Activated naive CD4-positive, alpha-beta T cell (primary cell): Measurements from ENCODE around the gene SPP1.
"Not testable (repeated sequence)": the region's sequence is repeated elsewhere in the genome, so short reads cannot be mapped to it uniquely, and the experiment has no call there.

Experiments
- DNase-seq, 4 experiments: peaks; one replicate each; lab custom pipeline; 2025; lab: John Stamatoyannopoulos, UW

Gene SPP1

GRCh38 chr4:88025868-88026661, 50.6 kb downstream of the SPP1 start:
- not testable (repeated sequence) for DNase-seq

- no peak for DNase-seq
These were observed 52.4 kb downstream of the SPP1 start for GRCh38 chr4:88027611-88028608.

GRCh38 chr4:88028946-88029345, 53.4 kb downstream of the SPP1 start:
- no peak for DNase-seq

- no peak for DNase-seq
These were observed 54.0 kb downstream of the SPP1 start for GRCh38 chr4:88029556-88029955.

GRCh38 chr4:88030565-88031310, 55.2 kb downstream of the SPP1 start:
- no peak for DNase-seq
